ENCODE data around the gene DYDC2.
"Not testable (repeated sequence)": the region's sequence is repeated elsewhere in the genome, so short reads cannot be mapped to it uniquely, and the experiment has no call there.

Gene DYDC2

GRCh38 chr10:80416479-80417098 lies 60.0 kb downstream of the DYDC2 start:
- no peak overlapping the region for H3K4me3 ChIP-seq (ENCODE audit: low read length)
- no peak for TF ChIP-seq CTCF (conservative IDR thresholded peaks at IDR 0.05; ENCODE audit: low read length)
- no peak for DNase-seq (ENCODE audit: low read depth)

DNA sequence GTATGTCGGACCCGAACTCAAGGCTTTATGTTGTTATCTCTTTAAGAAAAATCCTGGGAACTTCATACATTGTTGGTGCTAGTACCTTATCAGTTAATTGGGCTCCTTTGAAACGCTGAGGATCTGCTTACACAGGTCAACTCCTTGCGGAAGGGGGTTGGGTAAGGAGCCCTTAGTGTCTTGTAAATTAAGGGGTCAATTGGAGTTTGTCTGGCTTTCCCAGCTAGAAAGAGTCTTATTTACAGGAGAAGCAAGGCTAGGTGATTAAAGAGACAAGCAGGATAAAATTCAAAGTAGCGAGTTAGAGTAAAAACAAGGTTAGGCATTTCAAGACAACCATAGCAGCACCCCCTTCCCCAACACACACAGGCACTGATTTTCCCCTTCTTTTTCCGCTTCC lies 60.7 kb downstream of the DYDC2 start:
- DNase-seq (ENCODE audit: low read depth): not testable (repeated sequence)

More for the DNA sequence above, 60.7 kb downstream of the DYDC2 start:
- not testable (repeated sequence) for H3K4me3 ChIP-seq (ENCODE audit: low read length)
